Activated CD8-positive, alpha-beta T cell treated with anti-CD3 and anti-CD28 coated beads, Interleukin-2, amount 10 ng/mL, durations not matched to agents 7 days and 5 days (primary cell): ENCODE results near the gene ZNF668. TPM values are rescaled to one million over a fixed set of nuclear protein-coding genes. Genes with fewer than 3 reads are reported as not detected.

ENCODE experiments used
- ATAC-seq: fragments of 150-1000 bp; cut with Tn5 transposase; one replicate; pipeline ENCODE4 v1.10.0; 2021; ENCODE audit warnings: moderate library complexity
- CTCF ChIA-PET: fragments of 350-600 bp; sonication (Branson Sonifier 250); formaldehyde crosslinking; loops from one replicate; lab custom pipeline; 2021; ENCODE audit warnings: antibody characterized with exemption; lab: Charles Lee
- POLR2A ChIA-PET: fragments of 350-600 bp; sonication (Branson Sonifier 250); formaldehyde crosslinking; loops from one replicate; lab custom pipeline; 2021; ENCODE audit warnings: antibody characterized with exemption; lab: Charles Lee
- DNase-seq: peaks from one replicate; pipeline ENCODE4 v3.0.0-alpha.2; 2020
- H3K27ac Mint-ChIP-seq: one replicate; pipeline ENCODE4 v1.8.0; 2021; ENCODE audit warnings: mild to moderate bottlenecking, mixed read lengths
- H3K27me3 Mint-ChIP-seq: one replicate; pipeline ENCODE4 v1.8.0; 2021; ENCODE audit warnings: low read depth, mixed read lengths
- H3K36me3 Mint-ChIP-seq: one replicate; pipeline ENCODE4 v1.8.0; 2021; ENCODE audit warnings: low read depth, mixed read lengths
- H3K4me1 Mint-ChIP-seq: one replicate; pipeline ENCODE4 v1.8.0; 2021; ENCODE audit warnings: low read depth, mixed read lengths
- H3K4me3 Mint-ChIP-seq: one replicate; pipeline ENCODE4 v1.8.0; 2021; ENCODE audit warnings: mild to moderate bottlenecking, mixed read lengths
- H3K9me3 Mint-ChIP-seq: one replicate; pipeline ENCODE4 v1.8.0; 2022; ENCODE audit warnings: mixed read lengths; ENCODE audit not compliant: insufficient read depth
- total RNA-seq, 2 experiments: library from RNA; stranded (reverse); gene quantifications; one replicate each; pipeline ENCODE4 v1.2.3, GENCODE V29; 2021

The ZNF668 gene
- total RNA-seq, 2 experiments from 2014 or later: 20.8 to 22.2 TPM

DNA sequence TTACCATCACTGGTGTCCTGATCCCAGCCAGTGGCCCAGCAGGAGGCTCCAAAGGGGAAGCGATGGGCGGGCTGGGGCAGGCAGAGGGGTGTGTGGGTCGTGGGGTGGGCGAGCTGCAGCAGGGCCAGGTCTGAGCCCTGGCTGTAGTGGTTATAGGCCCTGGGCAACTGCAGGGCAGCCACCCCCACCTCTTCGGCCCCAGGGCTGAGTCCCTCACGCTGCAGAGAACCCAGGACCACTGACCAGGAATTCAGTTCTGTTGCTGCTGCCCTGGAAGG, 12.5 kb upstream of the ZNF668 start:
- CTCF ChIA-PET: no interaction called here
- H3K4me1 Mint-ChIP-seq: peaks cover 6% of the 10 kb centered on the region
- H3K4me3 Mint-ChIP-seq: no peak overlapping the region
- H3K27ac Mint-ChIP-seq: peak overlapping the region; percentile 43
- H3K36me3 Mint-ChIP-seq: peaks cover 20% of the 10 kb centered on the region
- H3K9me3 Mint-ChIP-seq: no peaks in the 10 kb centered on the region
- POLR2A ChIA-PET: no interaction called here
- ATAC-seq (no peak), DNase-seq (no peak)
- H3K27me3 Mint-ChIP-seq: no peaks in the 10 kb centered on the region

DNA sequence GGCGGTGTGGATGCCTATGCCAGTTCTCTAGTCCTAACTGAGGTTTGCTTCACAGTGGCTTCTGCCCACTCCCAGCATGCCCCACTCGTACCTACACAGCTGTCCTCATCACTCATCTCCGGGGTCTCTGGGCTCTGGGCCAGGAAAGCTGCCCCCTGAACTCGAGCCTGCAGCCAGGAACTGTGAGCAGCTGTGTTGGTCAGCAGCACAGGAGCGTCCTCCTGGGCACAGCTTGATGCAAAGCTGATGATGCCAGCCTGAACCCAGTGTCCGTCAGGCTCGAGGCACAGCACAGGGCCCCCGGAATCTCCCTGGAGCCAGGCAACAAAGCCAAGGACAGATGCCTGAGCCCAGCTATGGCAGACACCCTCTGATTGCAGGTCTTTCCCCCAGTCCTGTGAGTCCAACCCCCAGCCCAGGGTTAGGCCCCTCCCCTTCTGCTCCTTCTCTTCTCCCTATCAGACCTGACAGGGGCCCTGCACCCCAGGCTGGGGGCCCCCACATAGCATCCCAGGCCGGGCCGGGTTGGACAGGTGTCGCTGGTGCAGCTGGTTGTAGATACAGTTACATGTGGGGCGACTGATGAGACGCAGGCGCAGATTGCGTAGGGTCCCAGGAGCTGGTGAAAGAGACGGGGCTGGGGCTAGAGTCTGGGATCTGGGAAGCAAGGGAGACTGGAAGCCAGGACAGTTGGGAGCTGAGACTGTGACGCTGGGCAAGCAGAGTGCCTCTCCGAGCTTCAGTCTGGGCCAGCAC, 12.0 kb upstream of the ZNF668 start:
- no peaks in the 10 kb centered on the region for H3K27me3 Mint-ChIP-seq
- H3K9me3 Mint-ChIP-seq: no peaks in the 10 kb centered on the region
- H3K36me3 Mint-ChIP-seq: peaks cover 20% of the 10 kb centered on the region
- H3K4me3 Mint-ChIP-seq: no peak overlapping the region
- CTCF ChIA-PET: no interaction called here
- POLR2A ChIA-PET: no interaction called here
- DNase-seq (no peak), ATAC-seq (no peak)
- peak overlapping the region; percentile 43 for H3K27ac Mint-ChIP-seq
- H3K4me1 Mint-ChIP-seq: peaks cover 6% of the 10 kb centered on the region

GRCh38 chr16:31085411-31085810, 11.4 kb upstream of the ZNF668 start:
- POLR2A ChIA-PET: interaction anchor here (1.0 to 1.1 kb wide), 2 partner anchors 10 to 374 kb away, joined by 4 to 6 read pairs; partner anchors contain the start of gene ARMC5
- peak overlapping the region; percentile 16 for H3K27ac Mint-ChIP-seq
- CTCF ChIA-PET: no interaction called here
- H3K27me3 Mint-ChIP-seq: no peaks in the 10 kb centered on the region
- DNase-seq: no peak
- H3K4me1 Mint-ChIP-seq: peaks cover 11% of the 10 kb centered on the region
- no peaks in the 10 kb centered on the region for H3K9me3 Mint-ChIP-seq
- no peak overlapping the region for H3K4me3 Mint-ChIP-seq
- peaks cover 22% of the 10 kb centered on the region for H3K36me3 Mint-ChIP-seq
- ATAC-seq: no peak

DNA sequence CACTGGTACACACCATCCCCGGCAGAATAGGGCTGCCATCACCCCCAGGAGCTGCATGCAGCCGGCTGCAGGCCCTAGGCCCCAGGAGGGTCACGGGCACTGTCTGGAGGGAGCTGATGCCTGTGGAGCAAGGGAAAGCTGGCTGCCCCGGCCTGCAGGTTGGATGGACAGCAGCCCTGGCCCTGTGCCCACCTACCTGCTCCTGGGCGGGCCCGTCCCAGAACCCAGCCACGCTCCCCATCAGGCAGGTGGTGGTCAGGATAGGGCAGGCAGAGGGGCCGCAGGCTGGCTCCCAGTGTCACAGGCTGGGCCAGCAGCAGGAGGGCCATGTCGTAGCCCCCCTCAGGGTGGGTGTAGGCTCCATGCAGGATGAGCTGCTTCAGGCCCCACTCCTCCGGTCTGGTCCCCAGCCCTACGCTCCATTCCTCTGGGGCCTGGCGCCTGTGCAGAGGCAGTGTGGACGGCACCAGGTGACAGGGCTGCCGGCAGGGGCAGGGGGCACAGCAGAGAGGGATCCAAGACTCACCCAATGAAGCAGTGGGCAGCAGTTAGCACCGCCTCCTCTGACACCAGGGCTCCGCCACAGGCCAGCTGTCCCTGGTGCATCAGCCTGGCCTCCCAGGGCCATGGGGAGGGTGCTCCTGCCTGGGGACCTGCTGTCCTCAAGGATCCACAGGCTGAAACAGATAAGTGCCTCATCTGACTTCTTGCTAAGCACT, 10.7 kb upstream of the ZNF668 start:
- ChIA-PET CTCF (no interaction called here), POLR2A (interaction anchor here (1.0 to 1.1 kb wide), 3 partner anchors 9 to 374 kb away, joined by 4 to 6 read pairs (median 5); partner anchors contain the start of genes ARMC5, ZNF646 and ZNF668)
- Mint-ChIP-seq H3K4me3 (no peak overlapping the region), H3K4me1 (peaks cover 12% of the 10 kb centered on the region), H3K36me3 (peaks cover 24% of the 10 kb centered on the region), H3K27me3 (no peaks in the 10 kb centered on the region), H3K27ac (no peak overlapping the region), H3K9me3 (no peaks in the 10 kb centered on the region)
- ATAC-seq: no peak
- DNase-seq: no peak

GRCh38 chr16:31083981-31084380, 9.9 kb upstream of the ZNF668 start:
- Mint-ChIP-seq H3K4me1 (peaks cover 20% of the 10 kb centered on the region), H3K9me3 (no peaks in the 10 kb centered on the region), H3K27me3 (no peaks in the 10 kb centered on the region), H3K27ac (no peak overlapping the region), H3K36me3 (peaks cover 29% of the 10 kb centered on the region), H3K4me3 (no peak overlapping the region)
- ATAC-seq: no peak
- ChIA-PET CTCF (no interaction called here), POLR2A (interaction anchor here (1.1 kb wide), 2 partner anchors 8 to 10 kb away, joined by 5 to 6 read pairs; partner anchors contain the start of genes ZNF646 and ZNF668)
- no peak for DNase-seq

- DNase-seq (no peak), ATAC-seq (no peak)
- POLR2A ChIA-PET: interaction anchor here (0.6 kb wide), 1 partner anchor 310 kb away, joined by 3 read pairs; no protein-coding TSS in a partner anchor
- Mint-ChIP-seq H3K27ac (peak overlapping the region; percentile 61), H3K9me3 (no peaks in the 10 kb centered on the region), H3K36me3 (peaks cover 33% of the 10 kb centered on the region), H3K4me1 (peaks cover 24% of the 10 kb centered on the region), H3K27me3 (no peaks in the 10 kb centered on the region), H3K4me3 (no peak overlapping the region)
- CTCF ChIA-PET: no interaction called here
Observed at GRCh38 chr16:31083556-31083955, 9.5 kb upstream of the ZNF668 start.

DNA sequence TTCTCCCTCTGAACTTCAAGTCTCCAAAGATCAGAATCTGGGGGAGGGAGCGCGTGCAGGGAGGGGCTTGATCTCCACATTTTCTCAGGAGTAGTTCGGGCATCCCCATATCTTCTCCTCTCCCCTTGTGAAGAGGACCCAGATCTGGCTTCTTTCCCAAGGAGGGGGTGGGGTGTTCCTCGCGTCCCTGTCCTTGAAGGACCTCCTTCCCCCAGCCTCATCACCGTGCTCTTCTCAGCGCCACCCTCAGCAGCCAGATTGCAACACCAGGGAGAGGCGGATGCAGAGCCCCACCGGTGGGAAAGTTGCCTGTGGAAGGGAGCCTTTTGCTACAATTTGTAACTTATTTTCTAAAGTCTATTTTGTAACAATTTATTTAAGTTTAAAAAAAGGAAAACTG, 9.0 kb upstream of the ZNF668 start:
- no peak overlapping the region for H3K27ac Mint-ChIP-seq

DNA sequence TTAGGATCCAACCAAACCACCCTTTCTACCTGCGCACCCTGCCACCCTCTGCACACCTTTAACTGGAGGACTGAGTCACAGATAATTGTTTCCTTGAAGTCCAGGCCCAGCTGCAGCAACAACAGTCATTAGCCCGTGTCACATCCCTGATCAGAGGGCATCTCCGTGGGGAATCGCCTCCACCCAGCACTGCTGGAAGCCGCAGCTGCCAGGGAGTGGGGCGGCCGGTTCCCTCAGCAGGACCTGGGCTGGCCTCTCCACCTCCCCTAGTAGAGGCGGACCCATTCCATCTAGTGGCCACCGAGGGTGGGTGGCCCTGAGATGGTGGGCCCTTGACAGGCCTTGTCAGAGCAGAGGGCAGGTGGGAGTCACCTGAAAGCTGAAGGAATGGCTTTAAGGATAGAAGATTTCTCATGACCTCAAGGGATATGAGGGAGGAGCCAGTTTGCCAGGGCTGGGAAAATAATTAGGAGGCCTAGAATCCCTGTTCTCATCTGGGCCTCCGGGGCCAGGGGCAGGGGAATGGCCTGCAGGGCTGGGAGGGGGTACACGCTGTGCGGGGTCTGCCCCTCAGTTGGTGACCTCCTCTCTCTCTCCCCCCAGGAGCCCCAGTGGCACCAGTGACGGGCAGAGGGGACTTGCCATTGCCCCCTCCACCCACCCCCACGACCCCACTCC, 8.5 kb upstream of the ZNF668 start:
- DNase-seq (no peak), ATAC-seq (no peak)
- Mint-ChIP-seq H3K27ac (peak overlapping the region; percentile 32), H3K27me3 (no peaks in the 10 kb centered on the region), H3K9me3 (no peaks in the 10 kb centered on the region), H3K4me1 (peaks cover 33% of the 10 kb centered on the region), H3K36me3 (peaks cover 42% of the 10 kb centered on the region), H3K4me3 (no peak overlapping the region)
- ChIA-PET CTCF (no interaction called here), POLR2A (interaction anchor here (0.6 kb wide), 1 partner anchor 309 kb away, joined by 3 read pairs; no protein-coding TSS in a partner anchor)

More for the DNA sequence above, 9.0 kb upstream of the ZNF668 start:
- Mint-ChIP-seq H3K27me3 (no peaks in the 10 kb centered on the region), H3K4me3 (no peak overlapping the region), H3K4me1 (peaks cover 28% of the 10 kb centered on the region), H3K36me3 (peaks cover 37% of the 10 kb centered on the region), H3K9me3 (no peaks in the 10 kb centered on the region)
- ChIA-PET CTCF (no interaction called here), POLR2A (interaction anchor here (0.6 kb wide), 1 partner anchor 309 kb away, joined by 3 read pairs; no protein-coding TSS in a partner anchor)
- ATAC-seq: no peak
- DNase-seq: no peak

- no peaks in the 10 kb centered on the region for H3K9me3 Mint-ChIP-seq
- H3K27ac Mint-ChIP-seq: peak overlapping the region; percentile 32
- DNase-seq (no peak), ATAC-seq (no peak)
- POLR2A ChIA-PET: no interaction called here
- no peak overlapping the region for H3K4me3 Mint-ChIP-seq
- peaks cover 47% of the 10 kb centered on the region for H3K36me3 Mint-ChIP-seq
- CTCF ChIA-PET: no interaction called here
- no peaks in the 10 kb centered on the region for H3K27me3 Mint-ChIP-seq
- H3K4me1 Mint-ChIP-seq: peaks cover 33% of the 10 kb centered on the region
Observed at GRCh38 chr16:31081428-31082351, 7.7 kb upstream of the ZNF668 start.

- peaks cover 51% of the 10 kb centered on the region for H3K36me3 Mint-ChIP-seq
- no peak overlapping the region for H3K4me3 Mint-ChIP-seq
- ATAC-seq: no peak
- no peak for DNase-seq
- no peak overlapping the region for H3K27ac Mint-ChIP-seq
- H3K4me1 Mint-ChIP-seq: peaks cover 36% of the 10 kb centered on the region
- ChIA-PET POLR2A (no interaction called here), CTCF (no interaction called here)
- no peaks in the 10 kb centered on the region for H3K27me3 Mint-ChIP-seq
- no peaks in the 10 kb centered on the region for H3K9me3 Mint-ChIP-seq
Observed at GRCh38 chr16:31080756-31081419, 6.8 kb upstream of the ZNF668 start.
